ENCODE measurements around the gene RNF32.

DNA sequence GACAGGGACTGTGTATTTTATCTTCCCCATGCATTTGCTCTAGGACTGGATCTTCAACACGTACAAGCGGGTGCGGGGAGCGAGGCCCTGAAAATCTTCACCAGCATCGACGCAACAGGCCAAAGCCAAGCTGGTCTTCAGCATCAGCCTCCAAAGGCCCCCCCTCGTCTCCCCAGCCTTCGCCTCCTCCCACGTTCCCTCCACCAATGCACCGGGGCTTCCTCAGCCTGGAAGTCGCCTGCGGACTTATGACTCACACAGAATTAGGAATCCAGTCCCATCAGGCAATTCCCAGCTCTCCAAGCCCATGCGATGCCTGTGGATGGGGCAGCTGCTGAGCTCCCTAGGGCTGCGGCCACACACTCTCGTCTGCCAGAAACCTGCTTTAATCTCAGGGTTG lies 36.3 kb upstream of the RNF32 start:
- TF ChIP-seq, protein P1, sequence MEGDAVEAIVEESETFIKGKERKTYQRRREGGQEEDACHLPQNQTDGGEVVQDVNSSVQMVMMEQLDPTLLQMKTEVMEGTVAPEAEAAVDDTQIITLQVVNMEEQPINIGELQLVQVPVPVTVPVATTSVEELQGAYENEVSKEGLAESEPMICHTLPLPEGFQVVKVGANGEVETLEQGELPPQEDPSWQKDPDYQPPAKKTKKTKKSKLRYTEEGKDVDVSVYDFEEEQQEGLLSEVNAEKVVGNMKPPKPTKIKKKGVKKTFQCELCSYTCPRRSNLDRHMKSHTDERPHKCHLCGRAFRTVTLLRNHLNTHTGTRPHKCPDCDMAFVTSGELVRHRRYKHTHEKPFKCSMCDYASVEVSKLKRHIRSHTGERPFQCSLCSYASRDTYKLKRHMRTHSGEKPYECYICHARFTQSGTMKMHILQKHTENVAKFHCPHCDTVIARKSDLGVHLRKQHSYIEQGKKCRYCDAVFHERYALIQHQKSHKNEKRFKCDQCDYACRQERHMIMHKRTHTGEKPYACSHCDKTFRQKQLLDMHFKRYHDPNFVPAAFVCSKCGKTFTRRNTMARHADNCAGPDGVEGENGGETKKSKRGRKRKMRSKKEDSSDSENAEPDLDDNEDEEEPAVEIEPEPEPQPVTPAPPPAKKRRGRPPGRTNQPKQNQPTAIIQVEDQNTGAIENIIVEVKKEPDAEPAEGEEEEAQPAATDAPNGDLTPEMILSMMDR (IDR thresholded peaks at IDR 0.05), result no peak
- TF ChIP-seq POLR2A (IDR thresholded peaks at IDR 0.05) (no peak), EP300 (IDR thresholded peaks at IDR 0.05) (no peak)

Data from tibial nerve (tissue), 4 donors.